AG20443 (cell line): ENCODE data around the gene OR9Q1.
"Not testable (repeated sequence)": the region's sequence is repeated elsewhere in the genome, so short reads cannot be mapped to it uniquely, and the experiment has no call there.

ENCODE experiments used
- DNase-seq: peaks from one replicate; pipeline ENCODE4 v3.0.0; 2012; ENCODE audit warnings: low spot score, mixed read lengths

OR9Q1 gene

GRCh38 chr11:58023435-58023931 is at the start of gene OR9Q1:
Gene OR9Q1 (plus strand): TSS chr11:58023881. CDS start chr11:58179445, 155,564 bp downstream.
- DNase-seq: no peak

- no peak for DNase-seq
Observed at GRCh38 chr11:57974132-57974531, 49.5 kb upstream of the OR9Q1 start.

- no peak for DNase-seq
Observed at GRCh38 chr11:57974848-57975601, 48.7 kb upstream of the OR9Q1 start.

- DNase-seq: no peak
Observed at GRCh38 chr11:57977709-57978108, 46.0 kb upstream of the OR9Q1 start.

- no peak for DNase-seq
Observed at GRCh38 chr11:57978686-57979531, 44.8 kb upstream of the OR9Q1 start.

- no peak for DNase-seq
Observed at GRCh38 chr11:57979532-57980079, 44.1 kb upstream of the OR9Q1 start.

- no peak for DNase-seq
Observed at GRCh38 chr11:57980201-57980600, 43.5 kb upstream of the OR9Q1 start.

- DNase-seq: no peak
Observed at GRCh38 chr11:57981536-57981935, 42.1 kb upstream of the OR9Q1 start.

GRCh38 chr11:57982776-57983175 is 40.9 kb upstream of the OR9Q1 start:
- no peak for DNase-seq

- DNase-seq: no peak
Observed at GRCh38 chr11:57983191-57983590, 40.5 kb upstream of the OR9Q1 start.

GRCh38 chr11:57999523-57999922 is 24.2 kb upstream of the OR9Q1 start:
- DNase-seq: not testable (repeated sequence)

- DNase-seq: not testable (repeated sequence)
Observed at GRCh38 chr11:58000021-58000420, 23.7 kb upstream of the OR9Q1 start.

GRCh38 chr11:58000699-58001098 is 23.0 kb upstream of the OR9Q1 start:
- DNase-seq: no peak

GRCh38 chr11:58003036-58003435 is 20.6 kb upstream of the OR9Q1 start:
- DNase-seq: no peak

- DNase-seq: no peak
Observed at GRCh38 chr11:58003591-58003990, 20.1 kb upstream of the OR9Q1 start.

GRCh38 chr11:58004664-58005063 is 19.0 kb upstream of the OR9Q1 start:
- DNase-seq: no peak

GRCh38 chr11:58006940-58007339 is 16.7 kb upstream of the OR9Q1 start:
- DNase-seq: peak; percentile 75

- DNase-seq: no peak
Observed at GRCh38 chr11:58011771-58012170, 11.9 kb upstream of the OR9Q1 start.

GRCh38 chr11:58024601-58025091 is 965 bp downstream of the OR9Q1 start:
- DNase-seq: peak; percentile 55

- peak; percentile 28 for DNase-seq
Observed at GRCh38 chr11:58027341-58027740, 3.7 kb downstream of the OR9Q1 start.

GRCh38 chr11:58028687-58029411 is 5.2 kb downstream of the OR9Q1 start:
- DNase-seq: peak; percentile 35

- no peak for DNase-seq
Observed at GRCh38 chr11:58030653-58031052, 7.0 kb downstream of the OR9Q1 start, which contains the start of gene OR6Q1. Gene OR6Q1 (plus strand): TSS chr11:58030953. CDS start chr11:58030953, 0 bp downstream.
